GM10847 (cell line): Measurements from ENCODE around the gene ARPP21.

Experiments used
- POLR2A ChIP-seq: IDR thresholded peaks from 2 replicates; pipeline ENCODE4 v1.6.1; 2011; ENCODE audit not compliant: insufficient read length; ENCODE audit errors: extremely low read depth

ARPP21 gene

DNA sequence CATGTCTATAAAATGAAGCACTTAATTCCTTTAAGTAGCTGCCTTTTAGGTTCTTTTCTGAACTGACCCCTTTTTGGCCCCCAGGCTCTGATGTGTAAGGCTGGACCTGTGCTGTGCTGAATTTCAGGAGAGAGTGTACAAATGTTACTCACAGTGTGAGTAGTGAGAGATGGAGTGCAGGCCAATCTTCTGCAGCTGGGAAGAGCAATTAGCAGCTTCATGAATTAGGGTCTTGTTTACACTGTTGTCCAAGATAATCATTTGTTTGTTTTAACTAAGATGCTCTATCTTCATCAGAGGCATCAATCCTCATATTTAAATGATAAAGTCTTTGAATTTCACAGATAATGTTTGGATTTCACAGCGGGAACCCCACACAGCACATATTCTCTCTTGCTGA lies 19.4 kb downstream of the ARPP21 start:
- TF ChIP-seq POLR2A, result no peak

DNA sequence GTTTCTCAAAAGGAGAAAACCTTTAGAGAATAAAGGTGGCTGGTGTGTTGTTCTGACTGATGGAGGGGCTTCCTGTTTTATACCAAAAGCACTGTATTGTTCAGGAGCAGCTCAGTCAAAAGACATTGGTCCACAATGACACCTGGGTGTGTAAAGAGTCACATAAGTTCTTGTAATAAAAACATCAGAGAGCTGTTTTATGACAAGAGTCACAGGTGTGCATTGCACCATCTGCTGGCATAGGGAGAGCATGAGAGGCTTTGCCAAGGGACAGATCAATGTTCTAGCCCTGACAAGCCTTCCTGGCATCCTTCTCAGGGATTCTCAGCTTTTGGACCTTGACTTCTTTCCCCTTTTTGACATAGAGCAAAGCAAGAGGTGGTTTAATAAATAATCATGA lies 20.4 kb downstream of the ARPP21 start:
- TF ChIP-seq POLR2A, result no peak

DNA sequence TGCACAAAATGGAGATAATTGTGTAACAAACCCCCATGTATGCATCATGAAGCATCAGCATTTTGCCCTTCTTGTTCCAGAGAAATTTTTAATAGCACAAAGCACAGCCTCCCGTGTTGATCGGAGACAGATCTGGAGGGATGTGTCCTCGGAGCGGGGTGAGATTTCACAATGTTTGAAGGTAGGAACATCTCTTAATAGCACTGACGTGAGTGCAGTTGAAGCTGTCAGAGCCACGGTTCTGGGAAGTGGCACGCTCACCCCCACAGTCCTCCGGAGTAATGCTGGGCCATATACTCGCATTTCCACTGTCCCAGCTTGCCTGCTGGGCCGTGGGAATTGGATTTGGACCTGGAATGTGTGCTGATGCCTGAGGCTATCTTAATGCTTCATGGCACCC lies 24.1 kb downstream of the ARPP21 start:
- TF ChIP-seq POLR2A, result no peak

DNA sequence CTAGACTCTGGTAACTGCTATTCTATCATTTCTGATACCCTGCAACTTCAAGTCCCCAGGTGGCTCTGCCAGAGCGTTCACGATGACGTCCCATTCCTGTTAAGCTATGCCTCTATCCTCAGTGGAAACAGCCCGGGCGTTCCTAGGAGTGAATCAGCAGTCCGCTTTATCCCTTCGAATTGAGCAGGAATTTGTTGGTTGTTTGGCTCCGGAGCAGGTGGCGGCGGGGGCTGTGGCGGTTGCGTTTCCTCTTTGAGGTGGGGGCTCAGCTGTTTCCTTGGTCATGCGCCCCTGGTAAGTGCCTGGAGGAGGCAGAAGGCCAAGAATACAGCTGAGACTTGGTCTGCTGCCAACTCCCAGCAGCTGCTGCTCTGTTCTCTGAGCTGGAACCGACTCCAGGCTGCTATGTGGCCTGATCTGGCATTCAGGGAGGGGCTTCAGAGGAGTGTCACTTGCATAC lies 25.2 kb downstream of the ARPP21 start:
- TF ChIP-seq POLR2A, result no peak

DNA sequence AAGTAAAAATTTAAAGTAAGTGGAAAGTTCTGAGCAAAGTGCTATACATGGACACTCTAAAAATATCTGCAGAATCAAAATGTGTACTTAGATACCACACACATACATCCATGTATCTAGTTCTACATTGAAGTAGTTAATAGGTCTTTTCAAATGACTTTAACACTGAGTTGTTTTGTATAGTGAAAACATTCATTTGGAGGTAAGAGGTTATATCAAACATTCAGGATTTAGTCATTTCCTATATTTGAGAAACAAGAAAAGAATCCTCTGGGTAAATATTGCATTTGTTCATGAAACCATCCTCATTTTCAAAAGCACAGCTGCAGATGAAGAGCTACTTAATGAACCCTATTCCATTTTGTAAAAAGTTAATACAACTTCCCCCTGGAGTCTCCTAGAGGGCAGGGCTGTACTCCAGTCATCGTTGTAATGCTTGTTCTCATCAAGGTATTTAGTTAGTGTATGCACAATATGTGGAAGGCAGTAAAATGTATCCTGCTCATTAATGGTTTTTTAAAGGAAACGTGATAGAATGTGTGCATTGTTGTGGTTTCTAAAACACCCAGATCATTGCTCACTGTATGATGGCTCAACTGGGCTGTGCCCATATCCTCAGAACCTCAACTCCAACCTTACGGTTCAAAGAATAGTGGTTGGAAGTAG lies 26.2 kb downstream of the ARPP21 start:
- no peak for TF ChIP-seq POLR2A

DNA sequence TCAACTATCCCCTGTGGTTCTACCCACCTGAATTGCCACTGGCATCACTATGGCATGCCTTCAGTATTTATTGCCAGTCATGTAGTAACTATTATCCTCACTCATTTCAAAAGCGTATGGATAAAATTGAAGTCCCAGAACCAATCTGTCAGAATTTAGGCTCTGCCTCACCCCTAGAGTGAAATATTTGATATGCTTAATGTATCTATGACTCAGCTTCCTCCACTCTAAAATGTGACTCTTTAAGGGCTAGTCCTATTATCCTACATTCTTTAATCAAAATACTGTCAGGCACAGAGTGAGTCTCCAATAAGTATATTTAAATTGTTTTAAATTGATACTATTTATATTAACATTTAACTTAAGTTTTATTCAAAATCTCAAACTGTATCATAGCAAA lies 27.6 kb downstream of the ARPP21 start:
- TF ChIP-seq POLR2A, result no peak

DNA sequence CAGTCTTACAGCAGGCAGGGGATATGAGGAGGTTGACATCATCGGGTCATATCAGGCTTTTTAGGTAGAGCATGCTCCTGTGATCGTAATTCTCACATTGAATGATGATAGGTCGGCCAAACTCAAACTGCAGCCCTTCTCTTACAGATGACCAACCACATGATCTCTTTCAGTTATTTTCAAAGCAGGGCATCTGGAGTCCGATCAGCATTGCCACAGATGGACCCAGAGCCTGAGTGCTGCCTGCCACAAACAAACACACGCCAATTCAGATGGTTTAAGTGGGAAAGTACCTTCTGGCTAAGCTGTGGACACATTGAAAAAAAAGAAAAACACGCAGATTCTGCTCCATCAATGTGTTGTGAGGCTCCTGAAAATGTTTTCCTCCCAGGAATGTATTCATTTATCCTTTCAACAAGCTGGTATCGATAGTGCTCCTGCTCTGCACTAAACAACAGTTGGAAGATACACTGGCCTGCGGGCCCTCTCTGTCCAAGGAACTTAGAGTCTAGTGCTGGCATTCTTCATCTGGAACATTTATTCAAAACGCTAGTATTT lies 31.2 kb downstream of the ARPP21 start:
- TF ChIP-seq POLR2A, result no peak

DNA sequence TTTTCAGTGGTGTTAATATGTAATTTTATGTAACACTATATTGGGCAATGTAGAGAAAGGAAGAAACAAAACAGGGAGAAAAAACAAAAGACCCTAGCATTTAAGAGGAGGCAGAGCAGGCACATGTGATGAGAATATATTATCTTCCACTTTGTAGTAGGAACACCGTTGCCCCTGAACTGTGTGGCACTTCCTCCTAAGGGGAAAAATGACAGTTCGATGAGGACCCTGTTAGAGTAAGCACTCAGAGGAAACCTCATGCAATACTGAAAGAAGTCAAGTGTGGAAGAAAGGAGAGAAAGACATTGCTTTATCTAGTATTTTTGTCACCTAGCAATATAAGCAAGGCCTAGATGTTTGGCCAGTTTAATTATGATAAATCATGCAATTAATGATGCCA lies 32.2 kb downstream of the ARPP21 start:
- no peak for TF ChIP-seq POLR2A

DNA sequence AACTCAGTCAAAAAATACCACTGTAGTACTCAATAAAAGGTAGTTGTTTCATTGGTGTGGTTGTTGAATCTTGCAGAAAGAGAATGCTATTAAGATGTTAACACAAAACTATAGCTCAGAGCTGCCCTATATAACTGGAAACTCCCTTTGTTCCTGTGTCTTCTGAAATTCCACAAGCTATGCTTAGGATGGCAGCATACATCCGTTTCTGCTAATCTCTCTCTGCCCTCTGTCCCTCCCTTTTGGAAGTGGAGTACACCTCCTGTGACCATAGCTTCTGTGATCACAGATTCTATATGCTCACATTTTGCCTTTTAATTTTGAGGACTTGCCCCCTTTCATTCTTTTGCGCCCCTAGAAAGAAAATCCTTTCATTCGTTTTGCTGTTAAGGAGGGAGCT lies 33.7 kb downstream of the ARPP21 start:
- no peak for TF ChIP-seq POLR2A

DNA sequence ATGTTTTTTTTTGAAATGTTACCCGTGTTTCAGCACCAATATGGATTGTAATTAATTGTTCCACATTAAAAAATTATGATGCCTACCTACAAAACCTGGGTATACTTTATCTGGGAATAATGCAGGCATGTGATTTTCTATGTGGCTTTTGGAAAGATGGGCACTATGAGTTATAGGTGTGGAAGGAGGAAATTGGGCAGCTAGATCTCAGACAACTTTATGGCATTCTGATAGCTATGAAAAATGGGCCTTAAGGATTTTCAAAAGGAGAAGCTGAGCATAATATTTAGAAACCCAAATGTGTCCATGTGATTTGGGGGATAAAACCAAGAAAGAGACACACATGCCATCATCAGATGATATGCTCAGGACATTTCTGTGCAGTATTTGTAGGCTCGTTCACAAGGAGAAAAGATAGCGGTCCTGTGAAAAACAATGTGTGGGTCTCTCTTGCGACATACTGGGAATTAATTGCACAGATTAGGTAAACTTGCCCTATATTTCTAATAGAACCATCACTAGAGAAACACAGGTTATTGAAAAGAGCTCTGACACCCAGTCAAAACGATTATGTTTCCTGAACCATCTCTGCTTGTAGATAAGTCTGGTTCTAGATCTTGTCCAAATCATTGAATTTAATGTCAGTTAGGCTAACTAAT lies 35.3 kb downstream of the ARPP21 start:
- no peak for TF ChIP-seq POLR2A

DNA sequence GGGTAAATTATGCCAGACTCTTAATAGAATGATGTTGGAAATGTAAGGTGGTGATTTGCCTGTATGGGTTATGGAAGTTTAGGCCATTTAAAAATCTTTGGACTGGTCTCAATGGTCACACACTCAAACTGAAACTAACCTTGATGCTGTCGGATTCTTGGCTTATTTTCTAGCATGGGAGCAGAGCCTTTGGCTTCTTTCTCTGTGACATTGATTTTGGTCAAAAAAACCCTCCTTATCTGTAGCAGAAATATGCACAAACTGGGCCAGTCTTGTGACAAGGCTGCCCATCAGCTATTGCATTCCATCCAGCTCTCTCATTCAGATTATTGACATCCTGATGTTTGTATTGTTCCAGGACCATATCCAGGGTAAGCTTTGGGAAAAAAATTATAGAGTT lies 35.9 kb downstream of the ARPP21 start:
- TF ChIP-seq POLR2A, result no peak

DNA sequence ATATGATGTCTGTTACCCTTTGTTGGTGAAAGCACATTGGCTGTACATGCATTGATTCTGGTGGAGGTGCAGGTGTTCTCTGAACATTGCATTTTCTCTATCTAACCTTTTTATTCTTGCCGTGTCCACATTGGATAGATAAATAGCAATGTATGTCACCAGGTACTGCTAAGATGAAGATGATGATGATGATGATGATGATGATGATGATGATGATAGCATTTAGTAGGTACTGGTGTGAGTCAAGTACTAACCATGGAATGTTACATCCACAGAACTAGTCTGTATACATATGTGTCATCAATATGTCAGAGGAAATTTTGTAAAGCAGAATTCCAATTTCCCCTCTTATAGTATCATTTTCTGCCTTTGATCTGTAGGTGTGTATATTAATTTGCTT lies 36.3 kb downstream of the ARPP21 start:
- no peak for TF ChIP-seq POLR2A

DNA sequence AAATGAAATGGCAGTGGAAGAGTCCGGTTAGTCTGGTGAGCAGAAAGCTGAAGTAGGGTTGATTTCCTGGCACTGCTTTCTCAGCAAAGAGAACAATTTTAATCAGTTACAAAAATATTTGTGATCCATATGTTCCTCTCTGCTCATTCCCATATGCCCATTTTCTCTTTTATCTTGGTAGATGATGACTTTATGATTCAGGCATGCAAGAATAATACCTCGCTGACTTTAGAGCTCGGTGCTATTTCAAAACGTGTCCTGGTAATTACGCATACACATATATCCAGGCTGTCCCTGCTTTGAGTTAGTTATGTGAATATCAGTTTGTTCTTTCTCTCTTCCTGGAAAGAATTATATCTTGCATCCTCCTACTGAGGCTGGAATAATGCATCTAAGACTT lies 38.5 kb downstream of the ARPP21 start:
- no peak for TF ChIP-seq POLR2A

DNA sequence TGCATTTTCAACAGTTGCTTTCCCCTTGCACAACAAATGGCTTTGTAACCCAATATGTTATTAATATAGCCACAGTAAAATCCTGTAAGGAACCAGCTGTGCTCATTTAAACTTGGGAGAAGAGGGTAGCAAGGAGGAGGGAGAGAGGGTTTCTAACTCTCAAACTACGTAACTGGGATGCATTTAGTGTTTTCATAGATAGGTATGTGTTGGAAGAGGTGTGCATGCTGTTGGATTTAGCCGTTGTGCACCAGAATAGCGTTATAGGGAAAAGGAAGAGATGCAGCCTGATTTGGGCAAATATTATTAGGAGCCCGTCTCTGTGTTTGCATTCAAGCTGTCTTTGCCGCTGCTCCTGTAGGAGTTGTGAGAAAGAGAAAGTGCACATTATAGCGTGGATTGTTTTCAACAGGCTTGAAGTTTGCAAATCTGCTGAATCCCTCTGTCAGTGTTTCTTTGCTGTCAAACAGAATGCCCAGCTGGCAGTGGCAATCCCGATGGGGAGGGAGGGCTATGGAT lies 39.4 kb downstream of the ARPP21 start:
- no peak for TF ChIP-seq POLR2A

DNA sequence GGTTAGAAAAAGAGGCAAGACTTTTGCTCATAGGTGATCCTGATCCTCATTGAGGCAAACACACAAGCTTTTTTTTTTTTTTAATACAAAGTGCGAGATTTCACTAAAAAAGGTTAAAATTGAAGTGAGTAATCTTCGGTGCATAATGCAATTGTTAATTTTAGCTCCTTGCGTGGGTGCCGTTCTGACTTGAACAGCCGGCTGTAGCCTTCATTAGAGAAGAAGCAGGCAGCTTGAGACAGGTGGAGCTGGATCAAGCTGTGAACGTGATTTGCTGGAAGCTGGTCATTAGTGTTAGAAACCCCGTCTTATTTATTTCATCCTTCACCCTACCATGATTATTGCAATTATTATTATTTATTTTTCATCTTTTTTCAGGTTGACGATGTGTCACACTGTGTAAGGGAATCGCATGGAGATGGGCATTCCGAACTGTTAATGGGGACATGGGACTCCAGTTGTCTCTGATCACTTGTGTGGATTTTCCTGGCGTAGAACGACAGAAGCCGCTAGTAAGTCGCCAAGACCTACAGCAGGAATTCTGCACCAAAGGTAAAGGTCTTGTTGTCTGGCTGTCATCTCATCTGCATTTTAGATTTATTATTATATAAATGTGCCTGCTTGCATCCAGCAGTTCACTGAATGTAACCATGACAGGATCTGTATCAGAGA lies 40.2 kb downstream of the ARPP21 start:
- TF ChIP-seq POLR2A, result no peak
